GM12878 (cell line): ENCODE results near the gene NTPCR. TPM values are rescaled to one million over a fixed set of nuclear protein-coding genes. Genes with fewer than 3 reads are reported as not detected.

Experiments used
- ATAC-seq: fragments of 200-7000 bp; cut with Tn5 transposase; 3 replicates; pipeline ENCODE4 v1.9.1; 2020; ENCODE audit warnings: mild to moderate bottlenecking, moderate library complexity
- BruUV-seq: library from RNA; stranded (reverse); fragments of 400-500 nt; replicated peaks from 2 replicates; lab custom pipeline; 2021; lab: Mats Ljungman, UMichigan
- CTCF ChIA-PET: fragments of 300-600 bp; sonication (Branson Sonifier 250); formaldehyde crosslinking; extraction: SDS; loops from one replicate; lab custom pipeline; 2021; ENCODE audit warnings: inconsistent platforms; lab: Yijun Ruan, JAX
- POLR2A ChIA-PET: fragments of 350-600 bp; formaldehyde crosslinking; extraction: SDS; loops from one replicate; lab custom pipeline; 2021; ENCODE audit warnings: inconsistent platforms; lab: Charles Lee
- RAD21 ChIA-PET: fragments of 300-600 bp; sonication (Branson Sonifier 250); formaldehyde crosslinking; loops from one replicate; lab custom pipeline; 2023; ENCODE audit warnings: antibody characterized with exemption; ENCODE audit not compliant: unreplicated experiment; lab: Charles Lee
- SMC1A ChIA-PET: fragments of 300-600 bp; sonication (Branson Sonifier 250); formaldehyde crosslinking; loops from one replicate; lab custom pipeline; 2023; ENCODE audit not compliant: unreplicated experiment, uncharacterized antibody; lab: Charles Lee
- DNase-seq: peaks from one replicate; pipeline ENCODE4 v3.0.0-alpha.2; 2011; ENCODE audit warnings: low read depth, low spot score
- FAIRE-seq: peaks from 3 replicates; lab custom pipeline; 2011; peaks lifted over from hg19 to GRCh38; lab: Jason Lieb, UNC
- H2AFZ ChIP-seq: 2 replicates; pipeline ENCODE4 v1.6.0; 2011; ENCODE audit warnings: low read depth, low read length, control low read depth; ENCODE audit not compliant: control insufficient read depth
- H3K27ac ChIP-seq: 2 replicates; pipeline ENCODE4 v1.5.1; 2011; ENCODE audit warnings: control low read depth; ENCODE audit not compliant: control insufficient read depth, insufficient read depth
- H3K27me3 ChIP-seq, 2 experiments: replicated peaks in 1 of 2; 2 replicates each; pipeline versions ENCODE4 v1.6.0 to v1.6.1; 2011; ENCODE audit warnings: low read length in 1 of 2; ENCODE audit not compliant: control insufficient read depth in 2 of 2, insufficient read depth in 2 of 2
- H3K36me3 ChIP-seq, 2 experiments: 2 replicates each; pipeline ENCODE4 v1.5.1; 2011; ENCODE audit warnings: low read length in 1 of 2; ENCODE audit not compliant: control insufficient read depth in 2 of 2, insufficient read depth in 2 of 2
- H3K4me1 ChIP-seq: 2 replicates; pipeline ENCODE4 v1.6.1; 2011; ENCODE audit warnings: mild to moderate bottlenecking, low read length, moderate library complexity, mixed read lengths; ENCODE audit not compliant: control insufficient read depth, insufficient read depth
- H3K4me2 ChIP-seq: 2 replicates; pipeline ENCODE4 v1.6.0; 2011; ENCODE audit warnings: control low read depth; ENCODE audit not compliant: control insufficient read depth, insufficient read depth
- H3K4me3 ChIP-seq: fragments of 200-600 bp; sonication (generic); 2 replicates; pipeline ENCODE4 v1.5.1; 2016
- H3K79me2 ChIP-seq: 2 replicates; pipeline ENCODE4 v1.6.0; 2011; ENCODE audit warnings: low read length; ENCODE audit not compliant: control insufficient read depth, insufficient read depth
- H3K9ac ChIP-seq: 2 replicates; pipeline ENCODE4 v1.8.0; 2011; ENCODE audit warnings: low read length, control low read depth, mixed read lengths; ENCODE audit not compliant: control insufficient read depth, insufficient read depth
- H3K9me3 ChIP-seq: replicated peaks from 3 replicates; pipeline ENCODE4 v1.5.1; 2011; ENCODE audit warnings: mild to moderate bottlenecking, low read length; ENCODE audit not compliant: control insufficient read depth, insufficient read depth
- H4K20me1 ChIP-seq: 2 replicates; pipeline ENCODE4 v1.6.0; 2011; ENCODE audit not compliant: control insufficient read depth, insufficient read depth
- CTCF ChIP-seq, 3 experiments: IDR thresholded peaks in 2 of 3; conservative IDR thresholded peaks in 1 of 3; 2 replicates each; pipeline ENCODE4 v1.5.1; 2011; ENCODE audit warnings: low read depth in 3 of 3, low read length in 3 of 3, mild to moderate bottlenecking in 3 of 3, control low read depth in 2 of 3, moderate library complexity in 2 of 3, inconsistent platforms in 1 of 3, mixed read lengths in 1 of 3; ENCODE audit not compliant: control insufficient read depth in 2 of 3, insufficient read depth in 1 of 3; ENCODE audit errors: extremely low read depth in 1 of 3
- HCFC1 ChIP-seq: fragments of 150-350 bp; IDR thresholded peaks from 2 replicates; pipeline ENCODE4 v1.6.1; 2014; ENCODE audit warnings: low read length
- NKRF ChIP-seq: fragments of 450-650 bp; conservative IDR thresholded peaks from 2 replicates; pipeline ENCODE4 v1.6.1; 2017; ENCODE audit warnings: mild to moderate bottlenecking, moderate library complexity
- YY1 ChIP-seq: IDR thresholded peaks from 2 replicates; pipeline ENCODE4 v1.6.1; 2011; ENCODE audit warnings: low read depth, mild to moderate bottlenecking, low read length
- whole genome bisulfite sequencing: methylation state at CpG from one replicate; pipeline ENCODE4 v1.1.6; 2016; ENCODE audit warnings: low lambda C conversion rate; ENCODE audit not compliant: insufficient replicate concordance, insufficient coverage; ENCODE audit errors: missing lambda C conversion rate; 5-methylcytosine and 5-hydroxymethylcytosine counted together
- in situ Hi-C: fragments of 300-500 bp; cut with MboI; formaldehyde crosslinking; loops from 9 replicates; pipeline ENCODE4 v1.14.3; 2018; ENCODE audit warnings: mixed read lengths
- intact Hi-C: fragments of 100-400 bp; cut with micrococcal nuclease; formaldehyde crosslinking; loops from one replicate; pipeline ENCODE4 v1.14.2; 2022; ENCODE audit not compliant: unreplicated experiment
- polyA plus RNA-seq, 11 experiments: library from polyadenylated mRNA; depleted of rRNA in 4 of 11; unstranded in 6 of 11; stranded (reverse) in 5 of 11; fragments of >200 nt; fragmentation: Nextera tagmentation in 4 of 11; fragmentation: Illumina TruSeq in 1 of 11; extraction: Ambion mirVana in 4 of 11; extraction: Trizol in 1 of 11; gene quantifications; 1 replicate in 1 of 11; 2 replicates in 10 of 11; pipeline versions ENCODE4 v1.2.1 to v1.2.3, GENCODE V29; 2011 to 2016; ENCODE audit warnings: inconsistent platforms in 2 of 11, missing spikeins in 2 of 11, low read depth in 1 of 11
- total RNA-seq, 4 experiments: library from RNA; depleted of rRNA in 3 of 4; stranded (reverse); fragments of >200 nt in 3 of 4; fragmentation: Illumina TruSeq in 1 of 4; extraction: Trizol in 1 of 4; gene quantifications; 2 replicates each; pipeline versions ENCODE4 v1.2.1 to v1.2.3, GENCODE V29; 2013 to 2021

NTPCR gene
- total and polyA plus RNA-seq, 10 of the 15 experiments (the other 5 are each of a cell fraction or from before 2014, with no cell fraction given): 25.4 to 109 (median 56.6) TPM

GRCh38 chr1:232998138-232998537 lies 47.7 kb downstream of the NTPCR start:
- DNase-seq (no peak), FAIRE-seq (no peak), ATAC-seq (no peak)
- BruUV-seq: no TSS peak
- no peak overlapping the region for H3K4me2 ChIP-seq
- 96% methylated on average over 15 of the region's 15 CpGs for WGBS
- intact Hi-C loops (no loop called here), in situ Hi-C loops (no loop called here)
- H3K79me2 ChIP-seq: no peaks in the 10 kb centered on the region
- ChIA-PET POLR2A (no interaction called here), RAD21 (no interaction called here), CTCF (no interaction called here), SMC1A (no interaction called here)
- H2AFZ ChIP-seq: no peak overlapping the region
- no peaks in the 10 kb centered on the region for H3K4me1 ChIP-seq
- H3K27me3 ChIP-seq: no peaks in the 10 kb centered on the region
- H3K36me3 ChIP-seq: no peaks in the 10 kb centered on the region
- H3K9ac ChIP-seq: no peak overlapping the region
- no peaks in the 10 kb centered on the region for H4K20me1 ChIP-seq
- no peaks in the 10 kb centered on the region; the same call in 2 of the 3 replicates for H3K9me3 ChIP-seq
- no peak overlapping the region for H3K4me3 ChIP-seq
- H3K27ac ChIP-seq: no peak overlapping the region
- no peak for TF ChIP-seq HCFC1

- in situ Hi-C loops: no loop called here
- H3K36me3 ChIP-seq: no peaks in the 10 kb centered on the region
These were observed 48.2 kb downstream of the NTPCR start for GRCh38 chr1:232998646-232999045.

More at GRCh38 chr1:232998646-232999045, 48.2 kb downstream of the NTPCR start:
- Histone ChIP-seq H3K4me1 (no peaks in the 10 kb centered on the region), H4K20me1 (no peaks in the 10 kb centered on the region), H2AFZ (no peak overlapping the region), H3K27me3 (no peaks in the 10 kb centered on the region), H3K27ac (no peak overlapping the region), H3K9me3 (no peaks in the 10 kb centered on the region; the same call in 2 of the 3 replicates), H3K9ac (no peak overlapping the region), H3K79me2 (no peaks in the 10 kb centered on the region), H3K4me3 (no peak overlapping the region), H3K4me2 (no peak overlapping the region)
- ChIA-PET SMC1A (interaction anchor here (1.2 kb wide), 1 partner anchor 25 kb away, joined by 3 read pairs; no protein-coding TSS in a partner anchor), CTCF (no interaction called here), POLR2A (no interaction called here), RAD21 (no interaction called here)
- WGBS: 60% methylated on average over 3 of the region's 3 CpGs
- FAIRE-seq (no peak), ATAC-seq (no peak), DNase-seq (no peak)
- no TSS peak for BruUV-seq
- TF ChIP-seq NKRF (no peak), CTCF (IDR thresholded peaks at IDR 0.05 in 2 of 3, conservative IDR thresholded peaks at IDR 0.05 in 1 of 3; ENCODE audit: control insufficient read depth in 2 of 3, extremely low read depth in 1 of 3, insufficient read depth in 1 of 3, low read depth in 3 of 3, low read length in 3 of 3) (no peak), YY1 (no peak)
- intact Hi-C loops: no loop called here
